DOHH2 (cell line): ENCODE results near the gene DAP3.
"Not testable (repeated sequence)": the region's sequence is repeated elsewhere in the genome, so short reads cannot be mapped to it uniquely, and the experiment has no call there.

Source experiments
- H3F3A ChIP-seq: fragments of 200-600 bp; sonication (generic), shearing (Covaris generic); 2 replicates; pipeline ENCODE4 v1.6.0; 2016; ENCODE audit warnings: antibody characterized with exemption, mild to moderate bottlenecking; ENCODE audit not compliant: control insufficient read depth, insufficient read depth
- H3K27ac ChIP-seq: fragments of 200-600 bp; sonication (generic); 2 replicates; pipeline ENCODE4 v1.5.1; 2014; ENCODE audit warnings: low read depth, mild to moderate bottlenecking, low read length, moderate library complexity
- H3K27me3 ChIP-seq: fragments of 200-600 bp; sonication (generic); 2 replicates; pipeline ENCODE4 v1.6.1; 2014; ENCODE audit warnings: mild to moderate bottlenecking, low read length, mixed read lengths; ENCODE audit not compliant: control insufficient read depth
- H3K36me3 ChIP-seq: fragments of 200-600 bp; sonication (generic); 2 replicates; pipeline ENCODE4 v1.6.1; 2014; ENCODE audit warnings: mild to moderate bottlenecking, low read length, moderate library complexity, mixed read lengths; ENCODE audit not compliant: control insufficient read depth
- H3K4me1 ChIP-seq: fragments of 200-600 bp; sonication (generic); 2 replicates; pipeline ENCODE4 v1.6.1; 2014; ENCODE audit warnings: mild to moderate bottlenecking, low read length, mixed read lengths; ENCODE audit not compliant: control insufficient read depth
- H3K4me2 ChIP-seq: fragments of 200-600 bp; sonication (generic); 2 replicates; pipeline ENCODE4 v1.6.0; 2014; ENCODE audit warnings: mild to moderate bottlenecking, low read length, moderate library complexity
- H3K4me3 ChIP-seq: fragments of 200-600 bp; sonication (generic); 2 replicates; pipeline ENCODE4 v1.5.1; 2014; ENCODE audit warnings: mild to moderate bottlenecking, low read length, mixed read lengths
- H3K79me2 ChIP-seq: fragments of 200-600 bp; sonication (generic); 2 replicates; pipeline ENCODE4 v1.6.1; 2014; ENCODE audit warnings: mild to moderate bottlenecking, low read length, mixed read lengths; ENCODE audit not compliant: control insufficient read depth
- H3K9me2 ChIP-seq: fragments of 200-600 bp; sonication (generic); replicated peaks from 2 replicates; pipeline ENCODE4 v1.6.1; 2014; ENCODE audit warnings: mild to moderate bottlenecking, low read length, mixed read lengths; ENCODE audit not compliant: control insufficient read depth
- H3K9me3 ChIP-seq: fragments of 200-600 bp; sonication (generic); 2 replicates; pipeline ENCODE4 v1.6.1; 2014; ENCODE audit warnings: antibody characterized with exemption, low read length, mixed read lengths; ENCODE audit not compliant: control insufficient read depth, insufficient read depth
- H4K20me1 ChIP-seq: fragments of 200-600 bp; sonication (generic); 2 replicates; pipeline ENCODE4 v1.6.0; 2014; ENCODE audit warnings: low read depth, mild to moderate bottlenecking, antibody characterized with exemption, low read length, moderate library complexity; ENCODE audit not compliant: control insufficient read depth, insufficient read depth
- CTCF ChIP-seq: fragments of 200-600 bp; sonication (generic); IDR thresholded peaks from one replicate; pipeline ENCODE4 v1.5.1; 2014; ENCODE audit warnings: antibody characterized with exemption, mild to moderate bottlenecking, low read depth, low read length; ENCODE audit not compliant: poor library complexity, severe bottlenecking
- EZH2phosphoT487 ChIP-seq: fragments of 200-600 bp; sonication (generic); IDR thresholded peaks from 2 replicates; pipeline ENCODE4 v1.6.1; 2017; ENCODE audit warnings: borderline replicate concordance, mild to moderate bottlenecking, antibody characterized with exemption, low read length, moderate library complexity, mixed read lengths

Gene DAP3

GRCh38 chr1:155748141-155748540 is 59.2 kb downstream of the DAP3 start:
- H3K27me3 ChIP-seq, H3K79me2 ChIP-seq, H3K27ac ChIP-seq, H3F3A ChIP-seq, H3K4me3 ChIP-seq, H3K4me2 ChIP-seq, H3K9me2 ChIP-seq, H3K9me3 ChIP-seq, H4K20me1 ChIP-seq, H3K4me1 ChIP-seq: not testable (repeated sequence)
- H3K36me3 ChIP-seq = peaks cover 20% of the 10 kb centered on the region

- H3K4me2 ChIP-seq, H3K4me1 ChIP-seq, H3K9me3 ChIP-seq, H3K27me3 ChIP-seq, H3K9me2 ChIP-seq, H3K4me3 ChIP-seq, H3K79me2 ChIP-seq, H4K20me1 ChIP-seq, H3F3A ChIP-seq, H3K27ac ChIP-seq: not testable (repeated sequence)
- peaks cover 63% of the 10 kb centered on the region for H3K36me3 ChIP-seq
Measured at GRCh38 chr1:155759017-155759416, 70.1 kb downstream of the DAP3 start.

GRCh38 chr1:155759966-155760630 is 71.2 kb downstream of the DAP3 start:
- Histone ChIP-seq H3K27ac (no peak overlapping the region), H3F3A (no peaks in the 10 kb centered on the region), H4K20me1 (no peaks in the 10 kb centered on the region), H3K79me2 (no peaks in the 10 kb centered on the region), H3K36me3 (peaks cover 64% of the 10 kb centered on the region), H3K4me2 (no peak overlapping the region), H3K4me3 (no peak overlapping the region), H3K9me2 (no peaks in the 10 kb centered on the region), H3K9me3 (no peaks in the 10 kb centered on the region), H3K27me3 (no peaks in the 10 kb centered on the region), H3K4me1 (no peaks in the 10 kb centered on the region)
- TF ChIP-seq CTCF (no peak), EZH2phosphoT487 (no peak)

GRCh38 chr1:155760751-155761475 is 72.0 kb downstream of the DAP3 start:
- H3K4me2 ChIP-seq = no peak overlapping the region

More at GRCh38 chr1:155760751-155761475, 72.0 kb downstream of the DAP3 start:
- no peaks in the 10 kb centered on the region for H3K9me3 ChIP-seq
- H3K9me2 ChIP-seq = no peaks in the 10 kb centered on the region
- TF ChIP-seq EZH2phosphoT487 (no peak), CTCF (no peak)
- H3K4me3 ChIP-seq = no peak overlapping the region
- H3K27ac ChIP-seq = no peak overlapping the region
- H3K4me1 ChIP-seq = no peaks in the 10 kb centered on the region
- H3K36me3 ChIP-seq = peaks cover 64% of the 10 kb centered on the region
- no peaks in the 10 kb centered on the region for H3F3A ChIP-seq
- H3K27me3 ChIP-seq = no peaks in the 10 kb centered on the region
- H4K20me1 ChIP-seq = no peaks in the 10 kb centered on the region
- H3K79me2 ChIP-seq = no peaks in the 10 kb centered on the region
